NCI-H2029 (cell line): Measurements from ENCODE around the gene KCNAB1.

Source experiments
- DNase-seq: peaks from one replicate; lab custom pipeline; 2025; lab: John Stamatoyannopoulos, UW

The KCNAB1 gene

GRCh38 chr3:156407617-156408225 lies 287.3 kb downstream of the KCNAB1 start:
- no peak for DNase-seq

- no peak for DNase-seq
These were observed 289.3 kb downstream of the KCNAB1 start for GRCh38 chr3:156409694-156410093.

- DNase-seq, result no peak
These were observed 292.2 kb downstream of the KCNAB1 start for GRCh38 chr3:156412600-156412999.

- no peak for DNase-seq
These were observed 293.0 kb downstream of the KCNAB1 start for GRCh38 chr3:156413293-156413892.

GRCh38 chr3:156416846-156417558 lies 296.6 kb downstream of the KCNAB1 start:
- no peak for DNase-seq

GRCh38 chr3:156417559-156418132 lies 297.3 kb downstream of the KCNAB1 start:
- DNase-seq, result no peak

- no peak for DNase-seq
These were observed 298.1 kb downstream of the KCNAB1 start for GRCh38 chr3:156418428-156418827.

- no peak for DNase-seq
These were observed 301.2 kb downstream of the KCNAB1 start for GRCh38 chr3:156421534-156421933.

GRCh38 chr3:156424758-156425157 lies 304.4 kb downstream of the KCNAB1 start:
- no peak for DNase-seq

- no peak for DNase-seq
These were observed 305.3 kb downstream of the KCNAB1 start for GRCh38 chr3:156425651-156426050.

- no peak for DNase-seq
These were observed 308.7 kb downstream of the KCNAB1 start for GRCh38 chr3:156429125-156429524.

GRCh38 chr3:156431334-156432124 lies 311.2 kb downstream of the KCNAB1 start:
- no peak for DNase-seq

GRCh38 chr3:156432563-156432962 lies 312.2 kb downstream of the KCNAB1 start:
- no peak for DNase-seq

GRCh38 chr3:156433138-156433537 lies 312.8 kb downstream of the KCNAB1 start:
- DNase-seq, result no peak

- no peak for DNase-seq
These were observed 313.5 kb downstream of the KCNAB1 start for GRCh38 chr3:156433910-156434309.

GRCh38 chr3:156434921-156435320 lies 314.5 kb downstream of the KCNAB1 start:
- no peak for DNase-seq

GRCh38 chr3:156443079-156443478 lies 322.7 kb downstream of the KCNAB1 start:
- DNase-seq, result no peak

- DNase-seq, result no peak
These were observed 325.0 kb downstream of the KCNAB1 start for GRCh38 chr3:156445117-156446090.

- DNase-seq, result no peak
These were observed 327.9 kb downstream of the KCNAB1 start for GRCh38 chr3:156448300-156448699.

GRCh38 chr3:156449710-156450574 lies 329.6 kb downstream of the KCNAB1 start:
- no peak for DNase-seq
